Retinal pigment epithelial cell (primary cell): Measurements from ENCODE around the gene FBXW2.

Experiments used
- DNase-seq: peaks from one replicate; pipeline ENCODE4 v3.0.0-alpha.2; 2010; ENCODE audit warnings: low read depth
- H3K4me3 ChIP-seq: 2 replicates; pipeline ENCODE4 v1.5.1; 2011; ENCODE audit warnings: mild to moderate bottlenecking, low read length, control low read depth, moderate library complexity
- TF ChIP-seq, protein P1 (sequence below): conservative IDR thresholded peaks from 2 replicates; pipeline ENCODE4 v1.5.1; 2011; ENCODE audit warnings: low read depth, low read length, control low read depth, inconsistent platforms

Gene FBXW2

GRCh38 chr9:120717176-120717575 is 76.0 kb downstream of the FBXW2 start:
- TF ChIP-seq, protein P1, sequence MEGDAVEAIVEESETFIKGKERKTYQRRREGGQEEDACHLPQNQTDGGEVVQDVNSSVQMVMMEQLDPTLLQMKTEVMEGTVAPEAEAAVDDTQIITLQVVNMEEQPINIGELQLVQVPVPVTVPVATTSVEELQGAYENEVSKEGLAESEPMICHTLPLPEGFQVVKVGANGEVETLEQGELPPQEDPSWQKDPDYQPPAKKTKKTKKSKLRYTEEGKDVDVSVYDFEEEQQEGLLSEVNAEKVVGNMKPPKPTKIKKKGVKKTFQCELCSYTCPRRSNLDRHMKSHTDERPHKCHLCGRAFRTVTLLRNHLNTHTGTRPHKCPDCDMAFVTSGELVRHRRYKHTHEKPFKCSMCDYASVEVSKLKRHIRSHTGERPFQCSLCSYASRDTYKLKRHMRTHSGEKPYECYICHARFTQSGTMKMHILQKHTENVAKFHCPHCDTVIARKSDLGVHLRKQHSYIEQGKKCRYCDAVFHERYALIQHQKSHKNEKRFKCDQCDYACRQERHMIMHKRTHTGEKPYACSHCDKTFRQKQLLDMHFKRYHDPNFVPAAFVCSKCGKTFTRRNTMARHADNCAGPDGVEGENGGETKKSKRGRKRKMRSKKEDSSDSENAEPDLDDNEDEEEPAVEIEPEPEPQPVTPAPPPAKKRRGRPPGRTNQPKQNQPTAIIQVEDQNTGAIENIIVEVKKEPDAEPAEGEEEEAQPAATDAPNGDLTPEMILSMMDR = no peak
- no peak for DNase-seq
- H3K4me3 ChIP-seq = no peak overlapping the region

DNA sequence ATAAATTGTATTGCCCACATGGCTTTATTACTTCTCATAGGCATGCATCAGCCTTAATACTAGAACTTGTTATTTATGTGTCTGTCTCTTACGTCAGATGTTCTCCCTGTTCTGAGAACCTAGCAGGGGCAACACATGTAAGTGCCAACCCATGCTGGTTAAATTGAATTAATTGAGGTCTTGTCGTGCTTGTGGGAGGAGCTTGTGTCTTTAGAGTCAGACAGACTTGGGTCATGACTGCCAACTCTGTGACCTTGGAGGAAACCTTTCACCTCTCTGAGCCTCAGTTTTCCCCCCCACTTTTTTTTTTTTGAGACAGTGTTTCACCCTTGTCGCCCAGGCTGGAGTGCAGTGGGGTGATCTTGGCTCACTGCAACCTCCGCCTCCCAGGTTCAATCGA is 76.7 kb downstream of the FBXW2 start:
- TF ChIP-seq, protein P1 = no peak
- H3K4me3 ChIP-seq = no peak overlapping the region
- DNase-seq = peak; percentile 56

GRCh38 chr9:120715389-120715924 is 77.8 kb downstream of the FBXW2 start:
- H3K4me3 ChIP-seq = peak overlapping the region; percentile 65
- DNase-seq = peak; percentile 100

DNA sequence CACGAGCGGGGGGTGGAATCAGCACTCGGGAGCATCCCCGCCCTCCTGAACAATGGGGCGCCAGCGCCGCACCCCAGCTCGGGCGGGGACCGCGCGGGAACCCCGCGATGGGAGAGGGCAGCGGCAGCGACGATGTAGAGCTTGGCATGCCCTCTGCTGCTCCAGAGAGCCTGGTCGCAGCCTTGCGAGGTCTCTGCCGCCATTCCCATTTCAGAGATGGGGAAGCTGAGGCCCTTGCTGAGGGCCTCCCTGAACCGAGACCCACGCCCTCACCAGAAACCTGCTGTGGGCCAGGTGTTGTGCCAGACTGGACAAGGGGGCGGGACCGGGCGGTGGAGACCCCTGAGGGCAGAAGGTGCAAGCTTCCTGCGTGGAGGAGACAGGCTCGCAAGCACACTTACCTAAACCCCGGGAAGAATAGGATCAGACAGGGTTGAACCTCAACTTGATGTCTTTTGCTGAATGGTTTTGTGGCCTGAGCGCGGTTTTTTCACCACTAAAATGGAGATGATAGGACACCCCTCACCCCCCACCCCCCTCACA is 78.3 kb downstream of the FBXW2 start:
- peak overlapping the region; percentile 65 for H3K4me3 ChIP-seq
- TF ChIP-seq, protein P1 = no peak
- DNase-seq = no peak

More at GRCh38 chr9:120715389-120715924, 77.8 kb downstream of the FBXW2 start:
- TF ChIP-seq, protein P1 = no peak

DNA sequence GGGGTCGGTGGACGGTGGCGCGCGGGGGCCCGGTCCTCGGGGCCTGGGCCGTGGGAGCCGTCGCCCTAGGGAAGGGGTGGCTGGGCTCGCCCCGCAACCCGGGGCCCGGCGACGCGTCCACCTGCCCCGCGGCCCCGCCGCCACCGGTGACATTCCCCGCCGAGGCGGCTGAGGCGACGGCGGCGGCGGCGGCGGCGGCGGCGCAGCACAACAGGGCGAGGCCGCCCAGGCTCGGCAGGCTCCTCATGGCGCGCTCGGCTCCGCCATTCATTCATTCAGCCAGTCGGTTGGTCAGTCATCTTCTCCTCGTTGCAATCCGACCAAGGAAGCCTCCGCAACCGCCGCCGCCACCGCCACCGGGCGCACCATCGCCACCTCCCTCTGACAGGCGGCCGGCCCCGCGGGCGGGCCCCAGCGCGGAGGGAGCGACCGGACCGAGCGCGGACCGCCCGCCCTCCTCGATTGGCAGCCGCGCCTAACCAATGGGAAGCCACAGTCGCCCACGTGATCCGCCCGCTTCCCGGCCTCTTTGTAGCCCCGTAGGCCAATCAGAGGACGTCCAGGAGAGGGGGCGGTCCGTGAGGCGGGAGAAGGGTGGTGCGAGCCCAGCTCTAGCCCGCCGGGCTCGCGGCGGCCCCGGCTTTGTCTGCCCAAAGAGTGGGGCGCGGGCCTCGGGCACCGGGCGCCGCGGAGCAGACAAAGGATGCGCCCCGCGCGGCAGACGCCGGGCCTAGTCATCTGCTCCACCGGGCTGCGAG is 78.9 kb downstream of the FBXW2 start, which contains the start of gene MEGF9:
MEGF9 (minus strand) TSS at position 383 of the 758 bp plus-strand sequence; CDS start at position 271, 112 bp downstream.
- TF ChIP-seq, protein P1 = no peak
- peak; percentile 96 for DNase-seq
- peak within 1 kb of the TSS; percentile 95 for H3K4me3 ChIP-seq

- TF ChIP-seq, protein P1 = no peak
- H3K4me3 ChIP-seq = peak overlapping the region; percentile 95
- DNase-seq = no peak
These were observed 79.7 kb downstream of the FBXW2 start for GRCh38 chr9:120713257-120714087.
